H1 (cell line): ENCODE data around the gene CREB1. TPM values are rescaled to one million over a fixed set of nuclear protein-coding genes. Genes with fewer than 3 reads are reported as not detected.

Experiments used
- CBX8 ChIP-seq: fragments of 300-800, 300-1000 bp; sonication (generic); IDR thresholded peaks from 2 replicates; pipeline ENCODE4 v1.7.1; 2016; ENCODE audit warnings: low read depth, low read length, borderline replicate concordance
- CTBP2 ChIP-seq: IDR thresholded peaks from 2 replicates; pipeline ENCODE4 v1.7.0; 2011; ENCODE audit warnings: borderline replicate concordance, mild to moderate bottlenecking, moderate library complexity, mixed read lengths, low read length; ENCODE audit not compliant: insufficient read depth, insufficient read length
- POU5F1 ChIP-seq: IDR thresholded peaks from 2 replicates; pipeline ENCODE4 v1.6.1; 2011; ENCODE audit warnings: low read depth, mild to moderate bottlenecking, low read length, moderate library complexity
- SIRT6 ChIP-seq: IDR thresholded peaks from one replicate; pipeline ENCODE4 v1.7.1; 2012; ENCODE audit warnings: low read length, inconsistent platforms
- polyA plus RNA-seq, 7 experiments: library from polyadenylated mRNA; depleted of rRNA in 3 of 7; stranded (reverse) in 5 of 7; unstranded in 2 of 7; fragments of >200 nt in 5 of 7; fragments of 200-250 nt in 2 of 7; gene quantifications; 1 replicate in 5 of 7; 2 replicates in 1 of 7; 4 replicates in 1 of 7; pipeline versions ENCODE4 v1.2.1 to v1.2.3, GENCODE V29; 2011 to 2013; ENCODE audit warnings: missing spikeins in 2 of 7, mixed read lengths in 2 of 7
- total RNA-seq: library from RNA; stranded (reverse); fragmentation: NEBNext Ultra II Directional; extraction: Animal tissue kit (Norgen Biotek cat#: 25700); gene quantifications from 2 replicates; pipeline ENCODE4 v1.2.1, GENCODE V29; 2021

CREB1 gene
- total and polyA plus RNA-seq, 2 of the 8 experiments (the other 6 are each of a cell fraction or from before 2014, with no cell fraction given), result 46.3 to 99.0 TPM

DNA sequence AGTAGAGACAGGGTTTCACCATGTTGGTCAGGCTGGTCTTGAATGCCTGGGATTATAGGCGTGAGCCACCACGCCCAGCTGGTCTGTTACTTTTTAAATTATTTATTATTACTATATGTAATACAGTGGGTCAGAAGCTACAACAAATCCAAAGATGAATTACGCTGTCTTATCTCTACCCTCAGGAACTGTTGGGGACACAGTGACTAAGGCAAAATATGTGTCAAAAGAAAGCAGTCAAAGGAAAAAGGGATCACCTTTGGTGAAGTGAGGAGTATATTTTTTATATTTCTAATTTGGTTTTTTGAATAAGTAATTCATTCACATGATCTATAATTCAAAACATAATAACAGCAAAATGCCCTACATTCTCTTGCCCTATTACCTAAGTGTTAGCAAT, 4.7 kb downstream of the CREB1 start (continued):
- TF ChIP-seq SIRT6 (no peak), CTBP2 (no peak), CBX8 (no peak), POU5F1 (no peak)
